Measurements from ENCODE around the gene NTRK2. TPM values are rescaled to one million over a fixed set of nuclear protein-coding genes. Genes with fewer than 3 reads are reported as not detected.

The NTRK2 gene
- total RNA-seq, 4 donors from 2014 or later, result 2.9 to 15.9 (median 8.4) TPM

GRCh38 chr9:84966876-84967830 is 297.6 kb downstream of the NTRK2 start:
- no peaks in the 10 kb centered on the region for H3K9me3 ChIP-seq
- intact Hi-C loops (cut with DNase I), result no loop called here
- 69 to 79% methylated on average over 11 to 12 of the region's 15 CpGs for WGBS, 2 donors
- H3K36me3 ChIP-seq, result no peaks in the 10 kb centered on the region
- peaks cover 0 to 11% (median 0%) of the 10 kb centered on the region in 4 donors for H3K27me3 ChIP-seq
- H3K27ac ChIP-seq, result no peak overlapping the region
- H3K4me3 ChIP-seq, result no peak overlapping the region
- no peak for DNase-seq
- H3K4me1 ChIP-seq, result peaks cover 0 to 30% (median 0%) of the 10 kb centered on the region in 3 donors
- TF ChIP-seq POLR2A (IDR thresholded peaks at IDR 0.05) (no peak), CTCF (IDR thresholded peaks at IDR 0.05) (no peak)

DNA sequence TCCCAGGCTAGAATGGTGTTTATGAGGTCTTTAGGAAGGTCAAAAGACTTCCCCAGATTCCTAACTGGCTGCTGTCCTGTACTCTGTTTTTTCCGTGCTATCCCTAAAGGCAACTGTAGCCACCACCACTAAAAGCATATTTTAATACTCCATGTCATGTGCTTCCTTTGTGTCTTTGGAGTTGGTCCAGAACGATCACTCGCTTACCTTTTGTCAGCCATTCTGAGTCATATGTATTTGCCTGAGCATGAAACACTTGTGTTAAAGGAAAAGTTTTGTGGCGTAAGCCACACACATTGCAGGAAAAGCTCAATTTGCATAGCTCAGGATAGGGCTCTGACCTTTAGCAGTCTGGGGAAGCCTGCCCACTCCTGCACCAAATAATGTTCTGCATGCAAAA is 299.6 kb downstream of the NTRK2 start:
- WGBS, 2 donors, result 31 to 38% methylated on average over 4 of the region's 4 CpGs
- no peak for DNase-seq
- no peak for TF ChIP-seq POLR2A (IDR thresholded peaks at IDR 0.05)
- TF ChIP-seq CTCF (IDR thresholded peaks at IDR 0.05), result no peak

DNA sequence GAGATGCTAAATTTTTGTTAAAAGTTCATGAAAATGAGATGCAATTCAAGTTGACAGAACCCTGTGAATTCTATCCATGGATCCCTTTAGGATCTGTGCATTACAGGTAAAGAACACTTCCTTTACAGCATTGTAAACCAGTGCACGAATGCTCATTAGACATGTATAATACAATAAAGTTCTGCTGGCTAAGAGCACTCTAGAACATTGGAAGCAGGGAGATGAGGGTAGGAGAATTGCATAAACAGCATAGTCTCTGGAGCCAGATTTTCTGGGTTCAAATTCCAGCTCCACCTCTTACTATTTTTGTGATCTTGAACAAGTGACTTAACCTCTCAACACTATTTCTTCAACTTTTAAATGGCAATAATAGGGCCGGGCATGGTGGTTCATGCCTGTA is 300.2 kb downstream of the NTRK2 start:
- no peaks in the 10 kb centered on the region for H3K36me3 ChIP-seq
- WGBS, 2 donors, result 37 to 50% methylated on average over 1 to 2 of the region's 2 CpGs
- DNase-seq, result no peak
- peaks cover 0 to 30% (median 0%) of the 10 kb centered on the region in 3 donors for H3K4me1 ChIP-seq
- H3K9me3 ChIP-seq, result no peaks in the 10 kb centered on the region
- no peak for TF ChIP-seq CTCF (IDR thresholded peaks at IDR 0.05)
- no peak for TF ChIP-seq POLR2A (IDR thresholded peaks at IDR 0.05)
- peaks cover 0 to 11% (median 0%) of the 10 kb centered on the region in 4 donors for H3K27me3 ChIP-seq
- intact Hi-C loops (cut with DNase I), result no loop called here
- peak overlapping the region in 2 of 4 donors; percentile 53 to 56 for H3K27ac ChIP-seq
- H3K4me3 ChIP-seq, result no peak overlapping the region

More for the DNA sequence above, 299.6 kb downstream of the NTRK2 start:
- Histone ChIP-seq H3K36me3 (no peaks in the 10 kb centered on the region), H3K27me3 (peaks cover 0 to 11% (median 0%) of the 10 kb centered on the region in 4 donors), H3K4me1 (peaks cover 0 to 30% (median 0%) of the 10 kb centered on the region in 3 donors), H3K4me3 (no peak overlapping the region), H3K27ac (peak overlapping the region in 2 of 4 donors; percentile 53 to 56), H3K9me3 (no peaks in the 10 kb centered on the region)
- intact Hi-C loops (cut with DNase I), result no loop called here

DNA sequence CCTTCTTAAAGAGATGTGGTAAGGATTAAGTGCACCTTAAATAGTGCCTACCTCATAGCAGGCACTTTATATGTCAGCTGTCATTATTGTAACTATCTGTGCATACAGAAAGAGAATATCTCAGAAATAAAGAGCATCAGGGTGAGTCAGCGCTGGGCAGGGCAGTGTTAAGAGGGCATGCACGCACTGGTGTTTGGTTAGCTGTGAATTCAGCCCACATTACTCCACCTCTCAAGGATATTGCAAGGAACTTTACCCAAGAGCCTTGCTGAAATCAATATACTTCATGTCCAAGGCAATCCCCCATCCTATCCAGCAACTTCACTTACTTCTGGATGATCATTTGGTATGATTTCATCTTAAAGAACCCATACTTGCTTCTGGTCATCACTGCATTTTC is 300.9 kb downstream of the NTRK2 start:
- peaks cover 0 to 11% (median 0%) of the 10 kb centered on the region in 4 donors for H3K27me3 ChIP-seq
- peak overlapping the region in 2 of 4 donors; percentile 53 to 56 for H3K27ac ChIP-seq
- WGBS, 2 donors, result 15 to 37% methylated on average over 2 of the region's 2 CpGs
- TF ChIP-seq POLR2A (IDR thresholded peaks at IDR 0.05) (no peak), CTCF (IDR thresholded peaks at IDR 0.05) (no peak)
- H3K4me3 ChIP-seq, result no peak overlapping the region
- DNase-seq, result no peak
- no peaks in the 10 kb centered on the region for H3K36me3 ChIP-seq
- H3K4me1 ChIP-seq, result peaks cover 0 to 30% (median 0%) of the 10 kb centered on the region in 3 donors
- intact Hi-C loops (cut with DNase I), result no loop called here
- no peaks in the 10 kb centered on the region for H3K9me3 ChIP-seq

DNA sequence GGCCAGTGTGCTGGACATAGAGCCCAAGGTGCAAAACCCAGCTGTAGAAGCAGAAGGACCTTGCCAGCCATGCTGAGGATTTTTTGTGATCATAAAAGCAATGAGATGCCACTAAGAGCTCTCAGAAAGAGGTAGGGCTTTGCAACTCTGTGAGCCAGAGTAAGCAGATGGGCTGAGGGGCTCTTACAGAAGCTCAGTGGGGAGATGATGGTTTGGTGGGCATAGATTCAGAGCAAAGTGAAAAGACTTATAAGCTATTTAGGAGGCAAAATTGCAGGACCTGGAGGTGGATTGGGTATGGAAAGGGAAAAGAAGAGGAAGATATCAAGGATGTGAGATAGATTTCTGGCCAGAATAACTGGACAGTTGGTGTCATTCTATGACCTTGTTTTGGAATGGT is 302.0 kb downstream of the NTRK2 start:
- TF ChIP-seq CTCF (IDR thresholded peaks at IDR 0.05) (no peak), POLR2A (IDR thresholded peaks at IDR 0.05) (no peak)
- H3K4me1 ChIP-seq, result peaks cover 0 to 30% (median 0%) of the 10 kb centered on the region in 3 donors
- intact Hi-C loops (cut with DNase I), result no loop called here
- H3K27ac ChIP-seq, result no peak overlapping the region
- no peak overlapping the region for H3K4me3 ChIP-seq
- H3K36me3 ChIP-seq, result no peaks in the 10 kb centered on the region
- no peak for DNase-seq
- peaks cover 0 to 11% (median 0%) of the 10 kb centered on the region in 4 donors for H3K27me3 ChIP-seq
- no peaks in the 10 kb centered on the region for H3K9me3 ChIP-seq
